GM12878 (cell line): Measurements from ENCODE around the gene RAP1GDS1. TPM values are rescaled to one million over a fixed set of nuclear protein-coding genes. Genes with fewer than 3 reads are reported as not detected.

Source experiments
- BCL11A ChIP-seq: IDR thresholded peaks from 2 replicates; pipeline ENCODE4 v1.6.1; 2011; ENCODE audit warnings: low read depth, low read length
- CHD4 ChIP-seq: fragments of 200-600 bp; sonication (generic); IDR thresholded peaks from 2 replicates; pipeline ENCODE4 v1.6.1; 2016; ENCODE audit warnings: mild to moderate bottlenecking
- MXI1 ChIP-seq: fragments of 150-350 bp; IDR thresholded peaks from 2 replicates; pipeline ENCODE4 v1.6.1; 2011; ENCODE audit warnings: low read depth, mild to moderate bottlenecking, inconsistent platforms, low read length, improper control_type of control experiment
- RUNX3 ChIP-seq: IDR thresholded peaks from 2 replicates; pipeline ENCODE4 v1.6.1; 2012; ENCODE audit warnings: low read length, inconsistent platforms
- polyA plus RNA-seq, 11 experiments: library from polyadenylated mRNA; depleted of rRNA in 4 of 11; unstranded in 6 of 11; stranded (reverse) in 5 of 11; fragments of >200 nt; fragmentation: Nextera tagmentation in 4 of 11; fragmentation: Illumina TruSeq in 1 of 11; extraction: Ambion mirVana in 4 of 11; extraction: Trizol in 1 of 11; gene quantifications; 1 replicate in 1 of 11; 2 replicates in 10 of 11; pipeline versions ENCODE4 v1.2.1 to v1.2.3, GENCODE V29; 2011 to 2016; ENCODE audit warnings: inconsistent platforms in 2 of 11, missing spikeins in 2 of 11, low read depth in 1 of 11
- total RNA-seq, 4 experiments: library from RNA; depleted of rRNA in 3 of 4; stranded (reverse); fragments of >200 nt in 3 of 4; fragmentation: Illumina TruSeq in 1 of 4; extraction: Trizol in 1 of 4; gene quantifications; 2 replicates each; pipeline versions ENCODE4 v1.2.1 to v1.2.3, GENCODE V29; 2013 to 2021
- TF ChIP-seq, protein P1 (sequence below): fragments of 450-650 bp; IDR thresholded peaks from 2 replicates; pipeline ENCODE4 v1.6.1; 2017; ENCODE audit warnings: mild to moderate bottlenecking, moderate library complexity
- TF ChIP-seq, protein P2 (sequence below): fragments of 450-650 bp; formaldehyde crosslinking; IDR thresholded peaks from 2 replicates; pipeline ENCODE4 v1.5.0; 2022; ENCODE audit warnings: mild to moderate bottlenecking, missing genetic modification characterization

Gene RAP1GDS1
- total and polyA plus RNA-seq, 10 of the 15 experiments (the other 5 are each of a cell fraction or from before 2014, with no cell fraction given) = 12.0 to 30.5 (median 20.7) TPM

DNA sequence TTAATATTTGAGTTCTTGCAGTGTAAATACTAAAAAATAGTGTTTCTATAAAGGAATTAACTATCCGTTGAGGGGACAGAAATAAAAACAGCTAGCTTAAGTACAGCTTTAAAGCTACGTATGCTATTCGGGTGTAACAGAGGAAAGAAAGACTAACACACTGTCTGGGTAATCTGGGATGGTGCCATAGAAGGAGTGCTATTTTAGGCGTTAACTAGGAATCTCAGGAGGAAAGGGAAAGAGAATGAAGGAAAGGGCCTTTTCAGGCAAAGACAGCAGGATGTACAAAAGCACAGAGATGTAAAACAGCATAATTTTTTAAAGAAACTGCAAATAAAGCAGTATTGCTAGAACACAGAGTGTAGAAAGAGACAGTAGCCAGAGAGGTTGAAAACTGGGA lies 161.8 kb downstream of the RAP1GDS1 start (continued):
- TF ChIP-seq, protein P1, sequence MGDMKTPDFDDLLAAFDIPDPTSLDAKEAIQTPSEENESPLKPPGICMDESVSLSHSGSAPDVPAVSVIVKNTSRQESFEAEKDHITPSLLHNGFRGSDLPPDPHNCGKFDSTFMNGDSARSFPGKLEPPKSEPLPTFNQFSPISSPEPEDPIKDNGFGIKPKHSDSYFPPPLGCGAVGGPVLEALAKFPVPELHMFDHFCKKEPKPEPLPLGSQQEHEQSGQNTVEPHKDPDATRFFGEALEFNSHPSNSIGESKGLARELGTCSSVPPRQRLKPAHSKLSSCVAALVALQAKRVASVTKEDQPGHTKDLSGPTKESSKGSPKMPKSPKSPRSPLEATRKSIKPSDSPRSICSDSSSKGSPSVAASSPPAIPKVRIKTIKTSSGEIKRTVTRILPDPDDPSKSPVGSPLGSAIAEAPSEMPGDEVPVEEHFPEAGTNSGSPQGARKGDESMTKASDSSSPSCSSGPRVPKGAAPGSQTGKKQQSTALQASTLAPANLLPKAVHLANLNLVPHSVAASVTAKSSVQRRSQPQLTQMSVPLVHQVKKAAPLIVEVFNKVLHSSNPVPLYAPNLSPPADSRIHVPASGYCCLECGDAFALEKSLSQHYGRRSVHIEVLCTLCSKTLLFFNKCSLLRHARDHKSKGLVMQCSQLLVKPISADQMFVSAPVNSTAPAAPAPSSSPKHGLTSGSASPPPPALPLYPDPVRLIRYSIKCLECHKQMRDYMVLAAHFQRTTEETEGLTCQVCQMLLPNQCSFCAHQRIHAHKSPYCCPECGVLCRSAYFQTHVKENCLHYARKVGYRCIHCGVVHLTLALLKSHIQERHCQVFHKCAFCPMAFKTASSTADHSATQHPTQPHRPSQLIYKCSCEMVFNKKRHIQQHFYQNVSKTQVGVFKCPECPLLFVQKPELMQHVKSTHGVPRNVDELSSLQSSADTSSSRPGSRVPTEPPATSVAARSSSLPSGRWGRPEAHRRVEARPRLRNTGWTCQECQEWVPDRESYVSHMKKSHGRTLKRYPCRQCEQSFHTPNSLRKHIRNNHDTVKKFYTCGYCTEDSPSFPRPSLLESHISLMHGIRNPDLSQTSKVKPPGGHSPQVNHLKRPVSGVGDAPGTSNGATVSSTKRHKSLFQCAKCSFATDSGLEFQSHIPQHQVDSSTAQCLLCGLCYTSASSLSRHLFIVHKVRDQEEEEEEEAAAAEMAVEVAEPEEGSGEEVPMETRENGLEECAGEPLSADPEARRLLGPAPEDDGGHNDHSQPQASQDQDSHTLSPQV = no peak
- TF ChIP-seq MXI1 (no peak), BCL11A (no peak), RUNX3 (no peak), CHD4 (no peak)
- TF ChIP-seq, protein P2, sequence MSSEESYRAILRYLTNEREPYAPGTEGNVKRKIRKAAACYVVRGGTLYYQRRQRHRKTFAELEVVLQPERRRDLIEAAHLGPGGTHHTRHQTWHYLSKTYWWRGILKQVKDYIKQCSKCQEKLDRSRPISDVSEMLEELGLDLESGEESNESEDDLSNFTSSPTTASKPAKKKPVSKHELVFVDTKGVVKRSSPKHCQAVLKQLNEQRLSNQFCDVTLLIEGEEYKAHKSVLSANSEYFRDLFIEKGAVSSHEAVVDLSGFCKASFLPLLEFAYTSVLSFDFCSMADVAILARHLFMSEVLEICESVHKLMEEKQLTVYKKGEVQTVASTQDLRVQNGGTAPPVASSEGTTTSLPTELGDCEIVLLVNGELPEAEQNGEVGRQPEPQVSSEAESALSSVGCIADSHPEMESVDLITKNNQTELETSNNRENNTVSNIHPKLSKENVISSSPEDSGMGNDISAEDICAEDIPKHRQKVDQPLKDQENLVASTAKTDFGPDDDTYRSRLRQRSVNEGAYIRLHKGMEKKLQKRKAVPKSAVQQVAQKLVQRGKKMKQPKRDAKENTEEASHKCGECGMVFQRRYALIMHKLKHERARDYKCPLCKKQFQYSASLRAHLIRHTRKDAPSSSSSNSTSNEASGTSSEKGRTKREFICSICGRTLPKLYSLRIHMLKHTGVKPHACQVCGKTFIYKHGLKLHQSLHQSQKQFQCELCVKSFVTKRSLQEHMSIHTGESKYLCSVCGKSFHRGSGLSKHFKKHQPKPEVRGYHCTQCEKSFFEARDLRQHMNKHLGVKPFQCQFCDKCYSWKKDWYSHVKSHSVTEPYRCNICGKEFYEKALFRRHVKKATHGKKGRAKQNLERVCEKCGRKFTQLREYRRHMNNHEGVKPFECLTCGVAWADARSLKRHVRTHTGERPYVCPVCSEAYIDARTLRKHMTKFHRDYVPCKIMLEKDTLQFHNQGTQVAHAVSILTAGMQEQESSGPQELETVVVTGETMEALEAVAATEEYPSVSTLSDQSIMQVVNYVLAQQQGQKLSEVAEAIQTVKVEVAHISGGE = no peak
